HT1080 (cell line): ENCODE results near the gene ZRANB3. TPM values are rescaled to one million over a fixed set of nuclear protein-coding genes. Genes with fewer than 3 reads are reported as not detected.
A peak's percentile ranks its signal among the peaks of the same experiment; 100 is the strongest.

Source experiments
- DNase-seq: peaks from one replicate; pipeline ENCODE4 v3.0.0-alpha.2; 2015; ENCODE audit warnings: low read depth
- total RNA-seq: library from RNA; depleted of rRNA; stranded (reverse); fragments of >200 nt; shearing (Covaris generic); gene quantifications from 2 replicates; pipeline ENCODE4 v1.2.3, GENCODE V29; 2014

The ZRANB3 gene
- total RNA-seq, 1 experiment from 2014 or later: 9.0 TPM

- DNase-seq: no peak
Measured at GRCh38 chr2:135179689-135180088, 351.3 kb downstream of the ZRANB3 start.

GRCh38 chr2:135175177-135175576, 355.8 kb downstream of the ZRANB3 start:
- no peak for DNase-seq

GRCh38 chr2:135174810-135175093, 356.3 kb downstream of the ZRANB3 start:
- DNase-seq: no peak

GRCh38 chr2:135174049-135174809, 356.8 kb downstream of the ZRANB3 start:
- DNase-seq: no peak

DNA sequence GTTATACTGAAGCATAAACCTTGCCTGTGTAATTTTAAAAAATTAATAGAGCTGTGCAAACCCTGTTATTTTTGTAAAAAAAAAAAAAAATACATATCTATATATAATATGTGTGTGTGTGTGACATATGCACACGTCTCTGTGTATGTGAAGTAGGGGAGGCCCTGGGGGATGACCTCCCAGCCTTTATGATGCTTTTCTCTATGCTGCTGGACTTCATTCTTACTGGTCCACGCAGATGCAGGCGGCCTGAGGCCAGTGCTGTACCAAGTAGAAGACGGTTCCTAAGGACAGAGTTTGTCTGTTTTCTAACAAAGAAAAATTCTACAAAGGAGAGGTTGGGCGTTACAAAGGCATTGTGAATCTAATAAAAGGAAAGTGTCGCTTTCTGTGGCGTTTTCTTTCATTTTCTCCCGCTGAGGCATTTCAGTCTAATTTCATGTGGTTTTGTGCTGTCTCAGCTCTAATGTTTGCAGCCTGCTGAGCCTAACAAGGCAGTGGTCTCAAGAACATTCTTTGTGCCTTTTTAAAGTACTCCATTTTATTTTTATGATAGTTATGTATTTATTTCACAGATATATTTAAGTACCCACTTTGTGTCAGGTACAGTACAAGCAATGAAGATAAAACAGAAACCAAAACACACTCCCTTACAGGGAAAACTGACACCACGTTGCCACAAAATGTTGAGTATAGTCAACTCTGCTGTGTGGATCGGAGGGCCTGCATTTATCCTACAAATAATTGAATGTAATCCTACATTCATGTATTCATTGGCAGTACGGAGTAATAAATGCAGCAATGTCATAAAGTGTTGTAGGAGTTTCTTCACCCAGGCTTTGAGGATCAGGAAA, 360.9 kb downstream of the ZRANB3 start:
- DNase-seq: no peak

- DNase-seq: no peak
Measured at GRCh38 chr2:135168204-135168856, 362.7 kb downstream of the ZRANB3 start.

- DNase-seq: no peak
Measured at GRCh38 chr2:135167273-135167672, 363.7 kb downstream of the ZRANB3 start.

- DNase-seq: peak; percentile 90
Measured at GRCh38 chr2:135164431-135164830, 366.6 kb downstream of the ZRANB3 start.

GRCh38 chr2:135163901-135164300, 367.1 kb downstream of the ZRANB3 start:
- DNase-seq: no peak

GRCh38 chr2:135163306-135163705, 367.7 kb downstream of the ZRANB3 start:
- no peak for DNase-seq

DNA sequence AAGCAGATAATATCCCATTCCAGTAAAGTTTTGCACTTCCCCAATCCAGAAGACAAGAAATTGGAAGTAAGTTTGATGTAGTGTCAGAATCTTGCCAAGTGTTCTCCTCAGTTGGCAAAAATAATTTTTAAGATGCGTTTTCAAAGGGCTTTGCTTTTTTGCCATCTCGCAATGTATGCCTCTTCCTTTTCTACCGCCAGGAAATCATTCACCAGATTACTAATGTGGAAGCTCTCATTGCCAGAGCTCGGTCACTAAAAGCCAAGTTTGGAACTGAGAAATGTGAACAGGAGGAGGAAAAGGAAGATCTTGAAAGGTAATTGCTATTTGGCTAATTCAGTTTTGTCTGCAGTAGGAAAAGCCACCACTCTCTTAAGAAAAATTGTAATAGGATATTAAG, 368.2 kb downstream of the ZRANB3 start:
- DNase-seq: no peak

GRCh38 chr2:135162377-135162776, 368.6 kb downstream of the ZRANB3 start:
- DNase-seq: no peak

DNA sequence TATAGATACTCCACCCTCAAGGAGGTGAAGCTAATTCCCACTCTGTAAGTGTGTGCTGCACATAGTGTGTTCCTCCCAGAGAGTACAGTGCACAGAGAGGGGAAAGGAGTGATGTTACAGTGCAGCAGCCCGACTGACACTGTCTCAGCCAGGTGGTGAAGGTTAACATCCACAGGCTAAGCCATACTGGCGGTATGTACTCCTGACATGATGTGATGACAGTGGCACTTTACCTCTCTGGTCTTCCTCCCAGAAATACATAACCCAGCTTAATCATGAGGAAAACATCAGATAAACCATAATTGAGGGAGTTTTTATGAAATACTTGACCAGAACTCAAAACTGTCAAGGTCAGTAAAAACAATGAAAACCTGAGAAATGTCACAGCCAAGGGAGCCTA, 371.8 kb downstream of the ZRANB3 start:
- no peak for DNase-seq

- DNase-seq: no peak
Measured at GRCh38 chr2:135157856-135158255, 373.2 kb downstream of the ZRANB3 start.

GRCh38 chr2:135154962-135155361, 376.1 kb downstream of the ZRANB3 start:
- no peak for DNase-seq

DNA sequence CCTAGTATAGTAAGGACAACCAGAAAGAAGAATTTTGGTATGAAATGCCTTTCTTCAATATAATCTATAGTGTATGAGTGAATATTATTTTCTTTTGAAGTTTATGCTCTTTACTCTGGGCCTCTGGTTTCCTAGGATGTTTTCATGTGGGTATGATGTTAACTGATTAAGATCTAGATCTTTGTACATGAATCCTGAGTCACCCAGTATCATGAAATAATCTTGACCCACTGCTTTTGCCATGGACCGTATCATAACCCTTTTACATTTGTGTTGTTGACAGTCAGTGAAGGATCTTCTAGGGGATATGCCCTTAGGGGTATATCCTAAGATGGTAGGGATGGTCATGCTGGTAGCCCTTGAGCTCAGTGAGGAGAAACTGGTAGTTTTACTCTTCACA, 378.7 kb downstream of the ZRANB3 start:
- DNase-seq: no peak

DNA sequence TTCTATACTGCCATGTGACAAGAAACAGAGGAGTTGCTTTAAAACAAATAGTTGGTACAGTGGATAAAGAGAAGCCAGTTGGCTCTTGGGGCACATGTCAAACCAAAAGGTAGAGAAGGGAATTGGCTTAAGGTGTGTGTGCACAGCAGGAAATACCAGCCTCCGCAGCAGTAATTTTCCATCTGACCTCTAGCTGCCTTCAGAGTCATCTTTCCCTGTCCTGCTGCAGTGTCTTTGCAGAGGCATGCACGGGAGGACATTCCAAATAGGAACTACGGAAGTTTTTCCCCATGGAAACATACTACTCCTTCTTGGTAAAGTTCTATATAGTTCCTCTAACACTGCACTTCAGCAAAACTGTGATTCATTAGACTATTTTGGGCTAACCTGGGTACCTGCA, 379.4 kb downstream of the ZRANB3 start:
- DNase-seq: no peak

DNA sequence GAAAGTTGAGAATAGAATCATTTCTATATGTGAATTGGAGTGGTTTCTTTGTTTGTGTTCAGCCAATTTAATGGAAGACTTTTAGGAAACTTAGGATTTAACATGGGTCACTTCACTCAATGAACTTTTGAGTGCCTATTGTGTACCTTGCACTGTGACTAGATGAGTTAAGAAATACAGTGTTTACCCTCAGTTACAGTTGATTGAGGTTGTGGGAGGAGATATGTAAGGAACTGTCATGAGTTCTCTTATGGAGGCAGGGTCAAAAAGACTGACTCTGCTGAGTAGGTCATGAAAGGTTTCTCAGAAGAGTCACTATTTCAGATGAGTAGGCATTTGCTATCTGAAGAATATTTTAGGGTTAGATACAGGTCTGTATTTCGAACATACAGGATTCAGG, 380.3 kb downstream of the ZRANB3 start:
- no peak for DNase-seq

- peak; percentile 21 for DNase-seq
Measured at GRCh38 chr2:135149251-135149650, 381.8 kb downstream of the ZRANB3 start.

DNA sequence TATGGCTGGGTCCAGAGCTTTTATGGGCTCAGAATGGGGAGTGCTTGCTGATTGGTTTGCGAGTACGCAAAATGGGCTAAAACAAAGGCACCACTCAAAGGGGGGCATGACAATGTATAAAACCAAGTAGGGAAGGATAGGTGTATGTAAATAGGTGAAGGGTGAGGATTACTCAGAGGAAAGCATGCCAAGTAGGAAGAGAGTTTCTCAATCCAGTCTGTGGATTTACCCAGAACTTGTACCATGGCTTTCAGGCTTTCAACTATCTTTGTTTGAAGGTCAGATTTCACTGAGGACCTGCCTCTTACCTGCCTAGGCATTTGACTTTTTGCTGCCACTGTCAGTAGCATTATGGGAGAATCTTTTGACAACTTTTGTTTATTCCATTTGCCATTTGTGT, 386.7 kb downstream of the ZRANB3 start:
- no peak for DNase-seq

DNA sequence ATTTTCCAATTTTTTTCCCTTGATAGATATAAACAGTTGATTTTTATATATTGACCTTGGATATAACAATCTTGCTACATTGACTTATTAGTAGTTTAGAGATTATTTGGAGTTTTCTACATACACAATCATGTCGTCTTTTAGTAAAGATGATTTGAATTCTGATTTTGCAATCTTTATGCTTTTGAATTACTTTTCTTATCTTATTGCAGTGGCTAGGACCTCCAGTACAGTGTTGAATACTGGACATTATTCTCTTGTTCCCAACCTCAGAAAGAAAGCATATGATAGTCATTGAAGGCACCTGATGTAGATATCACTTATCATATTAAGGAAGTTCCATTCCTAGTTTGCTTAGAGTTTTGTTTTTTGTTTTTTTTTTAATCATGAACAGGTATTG, 388.7 kb downstream of the ZRANB3 start:
- no peak for DNase-seq

DNA sequence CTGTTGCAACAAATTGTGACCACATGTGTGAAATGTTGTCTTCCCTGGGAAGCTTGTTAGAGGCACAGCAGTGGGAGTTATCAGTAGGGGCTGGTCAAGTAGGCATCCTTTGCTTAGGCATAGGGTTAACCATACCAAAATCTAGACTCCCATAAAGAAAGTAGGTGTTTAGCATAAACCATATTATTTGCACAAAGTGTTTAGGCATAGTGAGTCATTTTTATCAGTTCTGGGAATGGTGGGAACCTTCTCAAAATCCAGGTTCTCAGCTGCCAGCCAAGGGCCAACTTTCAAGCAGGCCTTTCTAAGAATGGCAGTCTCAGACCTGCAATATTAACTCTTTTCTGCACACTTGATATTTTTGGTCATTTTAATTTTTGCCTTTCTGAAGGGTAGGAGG, 390.4 kb downstream of the ZRANB3 start:
- DNase-seq: no peak
